Measurements from ENCODE around the gene PRR7.

Gene PRR7

GRCh38 chr5:177429248-177430040 is 17.2 kb upstream of the PRR7 start:
- H3K4me3 ChIP-seq (ENCODE audit: low read depth, low read length) = no peak overlapping the region
- H3K27ac ChIP-seq (ENCODE audit: extremely low read depth, low read depth, low read length) = no peak overlapping the region
- CTCF ChIA-PET = interaction anchor here (0.7 to 4.3 kb wide), 5 partner anchors 13 to 40 kb away, joined by 3 to 29 read pairs (median 3); no protein-coding TSS in a partner anchor
- POLR2A ChIA-PET = interaction anchor here (0.6 to 4.2 kb wide), 7 partner anchors 8 to 39 kb away, joined by 3 to 45 read pairs (median 7); no protein-coding TSS in a partner anchor
- peaks cover 0 to 60% of the 10 kb centered on the region in 2 experiments; a peak in 1 of 3 replicates for H3K36me3 ChIP-seq (ENCODE audit: control insufficient read depth in 2 of 2, insufficient read depth in 1 of 2, low read length in 2 of 2)
- no peak for TF ChIP-seq ZBTB21 (tag by site-specific recombination; IDR thresholded peaks at IDR 0.05)
- peak; percentile 72 for TF ChIP-seq KLF1 (tag by site-specific recombination; IDR thresholded peaks at IDR 0.05)
- 0 out of 2 replicates have a peak, but pooled peaks have one; percentile 11 for TF ChIP-seq SP2 (tag by site-specific recombination; IDR thresholded peaks at IDR 0.05)
- TF ChIP-seq ZNF530 (tag by site-specific recombination; IDR thresholded peaks at IDR 0.05; ENCODE audit: low read depth) = no peak
- peak; percentile 97 for TF ChIP-seq EGR2 (tag by site-specific recombination; IDR thresholded peaks at IDR 0.05; ENCODE audit: low read depth)
- TF ChIP-seq ZNF398 (tag by site-specific recombination; IDR thresholded peaks at IDR 0.05) = peak; percentile 90
- TF ChIP-seq ZNF335 (tag by site-specific recombination; conservative IDR thresholded peaks at IDR 0.05) = no peak
- peak; percentile 95 for TF ChIP-seq ZFHX2 (tag by site-specific recombination; conservative IDR thresholded peaks at IDR 0.05)
- no peak for TF ChIP-seq ZNF114 (tag by site-specific recombination; IDR thresholded peaks at IDR 0.05)
- no peaks in the 10 kb centered on the region for H3K4me1 ChIP-seq (ENCODE audit: control insufficient read depth, insufficient read depth, low read length)
- H3K9me3 ChIP-seq (ENCODE audit: control insufficient read depth, insufficient read depth, low read depth, low read length) = no peaks in the 10 kb centered on the region

DNA sequence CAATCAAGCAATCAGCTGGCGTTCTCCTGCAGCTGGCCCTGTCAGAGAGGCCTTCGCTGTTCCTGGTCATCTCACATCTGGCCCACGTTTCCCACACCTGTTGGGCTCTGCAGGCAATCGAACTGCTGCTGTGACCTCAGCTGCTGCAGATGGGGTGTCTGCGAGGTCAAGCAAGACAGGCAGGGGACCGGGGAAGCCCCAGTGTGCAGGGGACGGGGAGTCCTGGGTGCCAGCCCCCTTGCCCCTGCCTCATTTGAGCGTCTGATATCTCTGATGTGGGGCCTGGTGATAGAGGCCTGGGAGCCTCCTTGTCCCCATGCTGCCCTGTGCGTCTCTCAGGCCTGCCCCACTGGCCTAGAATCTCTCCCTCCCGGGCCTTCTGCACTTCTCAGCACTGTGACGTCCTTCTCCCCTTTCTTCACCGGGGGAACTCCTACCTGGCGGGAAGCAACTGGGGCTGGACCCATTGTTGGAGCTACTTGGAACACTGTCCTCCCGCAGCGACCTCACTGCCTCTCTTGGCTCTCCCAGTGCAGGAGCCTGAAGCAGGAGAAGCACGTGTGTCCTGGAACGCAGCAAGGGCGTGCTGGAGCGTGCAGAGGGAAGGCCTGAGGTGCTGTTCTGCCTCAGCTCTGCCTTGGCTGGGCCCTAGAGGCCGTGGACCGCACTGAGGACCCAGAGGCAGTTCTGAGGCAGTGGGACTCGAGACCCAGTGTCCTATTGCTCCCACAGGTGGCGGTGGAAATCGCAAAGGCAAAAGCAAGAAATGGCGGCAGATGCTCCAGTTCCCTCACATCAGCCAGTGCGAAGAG is 16.3 kb upstream of the PRR7 start:
- ChIA-PET CTCF (interaction anchor here (0.7 to 1.2 kb wide), 3 partner anchors 14 to 40 kb away, joined by 3 read pairs; no protein-coding TSS in a partner anchor), POLR2A (interaction anchor here (0.7 to 4.2 kb wide), 5 partner anchors 12 to 39 kb away, joined by 3 to 45 read pairs (median 7); no protein-coding TSS in a partner anchor)
- Histone ChIP-seq H3K4me3 (ENCODE audit: low read depth, low read length) (no peak overlapping the region), H3K36me3 (ENCODE audit: control insufficient read depth in 2 of 2, insufficient read depth in 1 of 2, low read length in 2 of 2) (peaks cover 0 to 69% of the 10 kb centered on the region in 2 experiments; a peak in 1 of 3 replicates), H3K27ac (ENCODE audit: extremely low read depth, low read depth, low read length) (no peak overlapping the region), H3K9me3 (ENCODE audit: control insufficient read depth, insufficient read depth, low read depth, low read length) (no peaks in the 10 kb centered on the region), H3K4me1 (ENCODE audit: control insufficient read depth, insufficient read depth, low read length) (no peaks in the 10 kb centered on the region)
- TF ChIP-seq HOXA7 (CRISPR knock-in tag; IDR thresholded peaks at IDR 0.05; ENCODE audit: borderline replicate concordance) = no peak
- TF ChIP-seq ZNF529 (tag by site-specific recombination; IDR thresholded peaks at IDR 0.05; ENCODE audit: insufficient replicate concordance) = no peak
- TF ChIP-seq ZNF600 (tag by site-specific recombination; IDR thresholded peaks at IDR 0.05) = peak; percentile 82; the same call in 1 of the 2 replicates
- TF ChIP-seq ZNF670 (tag by site-specific recombination; IDR thresholded peaks at IDR 0.05; ENCODE audit: low read depth) = no peak
- no peak for TF ChIP-seq ZNF518A (tag by site-specific recombination; conservative IDR thresholded peaks at IDR 0.05; ENCODE audit: low read depth)
